Keratinocyte (primary cell): ENCODE results near the gene DACH1. TPM values are rescaled to one million over a fixed set of nuclear protein-coding genes. Genes with fewer than 3 reads are reported as not detected.

Source experiments
- DNase-seq: peaks from one replicate; pipeline ENCODE4 v3.0.0-alpha.2; 2011; ENCODE audit warnings: low read depth, missing footprints, low spot score
- FAIRE-seq: peaks from 2 replicates; lab custom pipeline; 2011; peaks lifted over from hg19 to GRCh38; lab: Jason Lieb, UNC
- H2AFZ ChIP-seq: 2 replicates; pipeline ENCODE4 v1.6.0; 2012; ENCODE audit warnings: low read length, control low read depth, inconsistent platforms; ENCODE audit not compliant: control insufficient read depth
- H3K27ac ChIP-seq: 2 replicates; pipeline ENCODE4 v1.5.1; 2011; ENCODE audit warnings: low read length; ENCODE audit not compliant: control insufficient read depth, insufficient read depth
- H3K27me3 ChIP-seq: 3 replicates; pipeline ENCODE4 v1.6.0; 2011; ENCODE audit warnings: low read length; ENCODE audit not compliant: control insufficient read depth, insufficient read depth; ENCODE audit errors: extremely low read depth
- H3K36me3 ChIP-seq, 2 experiments: 2 replicates in 1 of 2; 3 replicates in 1 of 2; pipeline ENCODE4 v1.5.1; 2011; ENCODE audit warnings: low read length in 2 of 2, mild to moderate bottlenecking in 1 of 2; ENCODE audit not compliant: control insufficient read depth in 2 of 2, insufficient read depth in 2 of 2; ENCODE audit errors: extremely low read depth in 1 of 2
- H3K4me1 ChIP-seq: 3 replicates; pipeline ENCODE4 v1.5.1; 2011; ENCODE audit warnings: low read length; ENCODE audit not compliant: control insufficient read depth, insufficient read depth; ENCODE audit errors: extremely low read depth
- H3K4me2 ChIP-seq: 3 replicates; pipeline ENCODE4 v1.6.0; 2011; ENCODE audit warnings: low read depth, low read length; ENCODE audit not compliant: control insufficient read depth, insufficient read depth; ENCODE audit errors: extremely low read depth
- H3K4me3 ChIP-seq, 3 experiments: fragments of 200-600 bp in 1 of 3; sonication (generic) in 1 of 3; 2 replicates in 2 of 3; 3 replicates in 1 of 3; pipeline ENCODE4 v1.5.1; 2011 to 2016; ENCODE audit warnings: low read length in 3 of 3, mild to moderate bottlenecking in 3 of 3, control low read depth in 2 of 3, inconsistent platforms in 1 of 3, low read depth in 1 of 3, mixed read lengths in 1 of 3, mixed run types in 1 of 3, moderate library complexity in 1 of 3; ENCODE audit not compliant: control insufficient read depth in 2 of 3, insufficient read depth in 2 of 3; ENCODE audit errors: extremely low read depth in 1 of 3
- H3K79me2 ChIP-seq: 2 replicates; pipeline ENCODE4 v1.6.0; 2012; ENCODE audit warnings: low read length; ENCODE audit not compliant: control insufficient read depth, insufficient read depth
- H3K9ac ChIP-seq: 3 replicates; pipeline ENCODE4 v1.6.0; 2011; ENCODE audit warnings: low read length; ENCODE audit not compliant: control insufficient read depth, insufficient read depth; ENCODE audit errors: extremely low read depth
- H3K9me1 ChIP-seq: 3 replicates; pipeline ENCODE4 v1.6.0; 2011; ENCODE audit warnings: low read length; ENCODE audit not compliant: control insufficient read depth, insufficient read depth; ENCODE audit errors: extremely low read depth
- H3K9me3 ChIP-seq: 2 replicates; pipeline ENCODE4 v1.5.1; 2012; ENCODE audit warnings: low read depth, low read length; ENCODE audit not compliant: control insufficient read depth
- H4K20me1 ChIP-seq: 3 replicates; pipeline ENCODE4 v1.6.0; 2011; ENCODE audit warnings: low read length; ENCODE audit not compliant: control insufficient read depth, insufficient read depth; ENCODE audit errors: extremely low read depth
- CTCF ChIP-seq, 3 experiments: IDR thresholded peaks in 1 of 3; conservative IDR thresholded peaks in 1 of 3; optimal IDR thresholded peaks in 1 of 3; 2 replicates in 2 of 3; 3 replicates in 1 of 3; pipeline versions ENCODE3 to v1.5.1; 2011; ENCODE audit warnings: low read length in 3 of 3, mild to moderate bottlenecking in 3 of 3, moderate library complexity in 2 of 3, control low read depth in 1 of 3, inconsistent platforms in 1 of 3; ENCODE audit not compliant: insufficient read depth in 2 of 3; ENCODE audit errors: extremely low read depth in 1 of 3
- EZH2 ChIP-seq: IDR thresholded peaks from one replicate; pipeline ENCODE4 v1.6.1; 2012; ENCODE audit warnings: inconsistent platforms, mild to moderate bottlenecking, low read length, moderate library complexity
- dilution Hi-C: fragments of 300-500 bp; cut with MboI; formaldehyde crosslinking; loops from one replicate; pipeline ENCODE4 v1.7.0; 2020; ENCODE audit warnings: low sequenced_read_pairs; ENCODE audit not compliant: extremely low pct_ligation_motif_present
- polyA minus RNA-seq, 3 experiments: library from RNA; depleted of rRNA, polyadenylated mRNA; stranded (reverse); fragments of >200 nt; gene quantifications; 1 replicate in 1 of 3; 2 replicates in 1 of 3; 3 replicates in 1 of 3; pipeline ENCODE4 v1.2.3, GENCODE V29; 2011
- polyA plus RNA-seq, 5 experiments: library from polyadenylated mRNA; depleted of rRNA in 3 of 5; stranded (reverse) in 3 of 5; stranded (forward) in 1 of 5; unstranded in 1 of 5; fragments of >200 nt; gene quantifications; 1 replicate in 1 of 5; 2 replicates in 3 of 5; 3 replicates in 1 of 5; pipeline versions ENCODE4 v1.2.1 to v1.2.3, GENCODE V29; 2011 to 2012; ENCODE audit warnings: missing spikeins in 2 of 5, low read depth in 1 of 5, low replicate concordance in 1 of 5

Gene DACH1
- polyA plus RNA-seq, result not detected in 3 replicates
- polyA plus RNA-seq (2011; ENCODE audit: low read depth), result not detected
- polyA plus RNA-seq (2011; cell fraction: cytosol; rRNA removed), result not detected in 2 replicates
- polyA plus RNA-seq (2011; cell fraction: nucleus; rRNA removed), result not detected in 2 replicates
- polyA plus RNA-seq (2012; ENCODE audit: low replicate concordance), result not detected in 2 replicates
- polyA minus RNA-seq, result not detected in 3 replicates
- not detected for polyA minus RNA-seq (2011; cell fraction: cytosol; rRNA and poly(A)+ RNA removed)
- polyA minus RNA-seq (2011; cell fraction: nucleus; rRNA and poly(A)+ RNA removed), result not detected in 2 replicates

DNA sequence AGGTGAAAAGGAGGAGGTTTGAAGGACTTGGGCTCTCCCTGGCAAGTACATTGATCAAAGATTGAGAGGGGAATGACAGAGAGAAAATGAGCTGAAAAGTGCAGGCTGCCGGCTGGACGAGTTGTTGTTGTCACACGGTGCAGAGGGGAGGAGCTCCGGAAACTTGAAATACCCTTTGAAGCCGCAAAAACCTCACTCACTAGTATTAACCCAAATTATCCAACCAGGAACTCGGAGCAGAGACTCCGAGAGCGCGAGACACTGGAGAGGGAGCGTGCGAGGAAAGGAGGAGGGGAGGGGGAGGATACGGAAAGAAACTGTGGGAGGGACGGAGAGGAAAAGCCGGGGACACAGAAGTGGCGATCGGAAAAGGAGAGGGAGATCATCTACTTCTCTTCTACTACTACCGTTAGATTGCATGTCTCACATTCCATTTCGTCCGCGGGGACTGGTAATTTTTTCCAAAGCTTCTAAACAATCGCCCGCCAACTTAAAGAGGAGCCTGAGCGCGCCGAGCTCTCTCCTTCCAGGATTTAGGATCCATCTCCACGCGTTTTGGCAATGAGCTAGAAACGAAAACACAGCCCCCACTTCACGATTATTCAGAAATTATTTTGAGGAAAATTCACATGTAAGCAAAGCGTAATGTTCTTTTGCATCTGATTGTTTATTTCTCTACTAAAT is at the start of gene DACH1:
Gene DACH1, minus strand, starts transcription at position 74 of the 684 bp plus-strand sequence.
- H3K9me1 ChIP-seq, result no peaks in the 10 kb centered on the region
- FAIRE-seq, result no peak
- dilution Hi-C loops, result no loop called here
- H3K4me3 ChIP-seq, result peak within 1 kb of the TSS; percentile 29 to 70 (median 55)
- H3K9me3 ChIP-seq, result no peaks in the 10 kb centered on the region
- H3K9ac ChIP-seq, result no peak within 1 kb of the TSS
- DNase-seq, result no peak
- TF ChIP-seq CTCF (optimal IDR thresholded peaks at IDR 0.05 in 1 of 3, IDR thresholded peaks at IDR 0.05 in 1 of 3, conservative IDR thresholded peaks at IDR 0.05 in 1 of 3; ENCODE audit: extremely low read depth in 1 of 3, insufficient read depth in 2 of 3, low read length in 3 of 3) (no peak), EZH2 (peak; percentile 46)
- no peaks in the 10 kb centered on the region for H3K79me2 ChIP-seq
- no peaks in the 10 kb centered on the region for H3K36me3 ChIP-seq
- no peak within 1 kb of the TSS for H3K27ac ChIP-seq
- peak within 1 kb of the TSS; percentile 87 for H3K4me2 ChIP-seq
- H2AFZ ChIP-seq, result peak within 1 kb of the TSS; percentile 49
- no peaks in the 10 kb centered on the region for H4K20me1 ChIP-seq
- peaks cover 55% of the 10 kb centered on the region for H3K27me3 ChIP-seq
- H3K4me1 ChIP-seq, result peaks cover 14% of the 10 kb centered on the region

DNA sequence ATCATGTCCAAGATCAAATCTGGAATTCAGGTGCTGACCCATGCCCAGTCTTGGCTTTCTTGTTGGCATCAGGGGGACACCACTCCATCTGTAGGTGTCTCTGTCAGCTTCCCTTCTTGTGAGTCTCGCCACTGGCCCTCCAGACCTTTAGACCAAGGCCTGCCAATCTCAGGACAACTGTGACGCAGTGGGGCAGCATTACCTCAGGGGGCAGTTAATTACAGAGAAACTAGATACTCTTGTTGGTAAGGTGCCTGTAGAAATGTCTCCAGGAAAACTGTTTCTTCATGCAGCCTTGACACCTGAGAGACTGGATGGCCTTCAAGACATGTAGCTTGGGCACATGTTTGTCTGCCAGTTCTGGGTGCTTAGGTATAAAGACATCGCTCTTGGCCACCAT is 46.7 kb upstream of the DACH1 start:
- dilution Hi-C loops, result no loop called here

More for the DNA sequence above, 46.7 kb upstream of the DACH1 start:
- Histone ChIP-seq H3K79me2 (no peaks in the 10 kb centered on the region), H3K9me1 (no peaks in the 10 kb centered on the region), H3K4me1 (no peaks in the 10 kb centered on the region), H3K4me2 (no peak overlapping the region), H3K27me3 (no peaks in the 10 kb centered on the region), H3K9ac (no peak overlapping the region), H3K27ac (no peak overlapping the region), H3K36me3 (no peaks in the 10 kb centered on the region), H3K4me3 (no peak overlapping the region), H4K20me1 (no peaks in the 10 kb centered on the region), H3K9me3 (no peaks in the 10 kb centered on the region), H2AFZ (no peak overlapping the region)
- no peak for DNase-seq
- TF ChIP-seq EZH2 (no peak), CTCF (optimal IDR thresholded peaks at IDR 0.05 in 1 of 3, IDR thresholded peaks at IDR 0.05 in 1 of 3, conservative IDR thresholded peaks at IDR 0.05 in 1 of 3; ENCODE audit: extremely low read depth in 1 of 3, insufficient read depth in 2 of 3, low read length in 3 of 3) (no peak)
- FAIRE-seq, result no peak
